Ramos (cell line): ENCODE data around the gene ZNF385B.

Experiments
- in situ Hi-C: fragments of 300-500 bp; cut with MboI; formaldehyde crosslinking; loops from one replicate; pipeline ENCODE4 v1.14.3; 2022; ENCODE audit warnings: low sequenced_read_pairs; ENCODE audit not compliant: unreplicated experiment

The ZNF385B gene

DNA sequence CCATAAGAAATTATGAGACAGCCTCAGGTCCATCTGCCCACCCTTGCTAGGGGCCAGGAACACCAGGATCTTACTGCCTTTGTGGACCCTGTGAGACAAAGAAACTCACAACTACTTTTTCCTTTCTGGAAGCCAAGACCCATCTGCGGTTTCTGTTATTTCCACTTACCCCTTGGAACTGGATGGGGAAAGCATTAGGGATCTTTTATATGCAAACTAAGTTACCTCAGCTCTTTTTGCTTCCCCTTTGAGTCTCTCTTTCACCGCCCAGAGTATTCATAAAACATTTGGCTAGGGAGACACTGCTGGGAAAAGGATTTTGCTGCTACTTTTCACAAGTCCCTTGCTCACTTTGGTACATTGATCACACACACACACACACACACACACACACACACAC, 95.7 kb downstream of the ZNF385B start:
- in situ Hi-C loops = no loop called here

DNA sequence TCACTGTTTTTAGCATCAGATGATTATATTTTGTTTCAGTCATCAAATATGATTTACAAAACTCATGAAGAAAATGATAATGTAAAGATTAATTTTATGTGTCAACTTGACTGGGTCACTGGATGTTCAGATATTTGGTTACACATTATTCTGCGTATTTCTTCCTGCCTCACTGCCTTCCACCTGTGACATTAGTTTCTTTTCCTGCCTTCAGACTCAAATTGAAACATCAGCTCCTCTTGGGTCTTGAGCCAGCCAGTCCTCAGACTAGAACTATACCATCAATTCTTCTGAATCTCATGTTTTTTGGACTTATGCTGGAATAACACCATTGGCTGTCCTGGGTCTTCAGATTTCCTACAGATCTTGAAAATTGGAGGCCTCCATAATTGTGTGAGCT, 96.7 kb downstream of the ZNF385B start:
- in situ Hi-C loops = no loop called here

DNA sequence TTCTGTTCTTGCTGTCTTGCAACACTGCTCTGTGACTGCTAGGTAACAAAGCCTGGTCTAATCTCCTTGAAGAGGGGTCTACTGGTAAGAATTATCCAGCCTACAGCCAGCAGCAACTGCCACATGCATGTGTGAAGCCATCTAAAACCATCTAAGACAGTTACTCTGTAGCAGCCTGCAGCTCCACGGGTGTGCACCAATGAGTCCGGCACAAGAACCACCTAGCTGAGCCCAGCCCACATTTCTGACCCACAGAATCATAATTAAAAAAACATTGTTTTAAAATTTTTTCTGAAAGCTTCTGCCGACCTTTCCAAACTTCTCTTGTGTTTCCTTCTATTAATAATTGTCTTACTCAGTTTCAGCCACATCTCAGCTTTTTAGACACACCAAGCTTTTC, 102.8 kb downstream of the ZNF385B start:
- in situ Hi-C loops = no loop called here

DNA sequence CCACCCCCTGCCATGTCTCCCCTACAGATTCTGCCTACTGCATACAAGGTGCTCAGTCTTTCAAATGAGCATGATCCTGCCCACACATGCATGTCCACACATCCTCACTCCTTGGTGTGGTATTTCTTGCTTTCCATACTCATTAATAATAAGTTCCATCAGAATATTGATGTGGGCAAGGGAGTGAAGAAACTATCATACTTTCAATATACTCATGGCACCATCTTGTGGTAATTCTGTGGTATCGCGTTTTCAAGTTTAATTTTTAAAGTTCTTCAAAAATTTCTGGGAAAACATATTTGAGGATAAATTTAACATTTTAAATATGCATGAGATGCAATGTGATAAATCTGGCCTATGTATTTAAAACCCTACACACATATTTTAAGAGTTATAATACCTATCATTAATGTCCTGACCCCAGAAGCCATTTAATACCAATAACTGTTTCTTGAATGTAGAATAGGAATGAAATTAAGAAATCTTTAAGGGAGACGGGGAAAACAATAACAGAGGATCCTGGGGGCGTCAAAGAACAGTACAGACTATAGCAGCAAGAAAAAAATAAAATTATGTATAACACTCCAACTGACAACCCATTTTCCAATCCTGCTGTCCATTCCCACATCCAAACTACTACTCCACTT, 110.1 kb downstream of the ZNF385B start:
- in situ Hi-C loops = no loop called here

DNA sequence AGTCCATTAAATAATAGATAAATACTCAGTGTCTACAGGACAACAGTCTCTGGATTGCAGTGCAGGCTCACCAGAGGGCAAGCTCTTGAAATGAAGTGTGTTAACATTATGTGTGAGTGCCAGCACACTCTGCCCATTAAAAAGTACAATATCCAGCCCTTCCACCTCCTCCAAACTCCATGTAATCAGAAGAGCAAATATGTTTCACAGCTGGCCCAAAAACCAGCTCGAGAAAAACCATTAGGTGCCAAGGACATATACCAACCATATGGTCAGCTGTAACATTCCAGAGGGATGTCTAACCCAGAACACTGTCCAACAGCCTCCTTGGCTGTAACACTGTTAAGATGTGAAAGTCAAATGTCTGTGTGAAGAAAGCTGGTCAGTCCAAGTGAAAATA, 112.2 kb downstream of the ZNF385B start:
- in situ Hi-C loops = no loop called here

DNA sequence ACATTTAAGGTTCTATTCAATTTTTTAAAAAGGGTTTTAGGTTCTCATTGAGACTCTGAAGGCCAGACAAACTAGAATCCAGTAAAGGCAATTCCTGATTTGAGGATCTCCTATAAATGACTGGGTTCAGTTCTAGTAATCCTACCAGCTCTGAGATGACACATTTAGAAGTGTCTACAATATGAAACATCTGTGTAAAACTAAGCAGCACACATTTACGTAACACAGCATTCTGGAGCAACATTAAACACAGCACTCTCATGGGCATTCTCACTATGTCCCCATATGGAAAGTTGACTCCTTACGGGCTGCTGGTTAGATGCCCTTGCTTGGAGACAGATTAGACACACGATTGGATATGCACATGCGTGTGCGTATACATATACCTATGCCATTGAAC, 114.4 kb downstream of the ZNF385B start:
- in situ Hi-C loops = no loop called here

DNA sequence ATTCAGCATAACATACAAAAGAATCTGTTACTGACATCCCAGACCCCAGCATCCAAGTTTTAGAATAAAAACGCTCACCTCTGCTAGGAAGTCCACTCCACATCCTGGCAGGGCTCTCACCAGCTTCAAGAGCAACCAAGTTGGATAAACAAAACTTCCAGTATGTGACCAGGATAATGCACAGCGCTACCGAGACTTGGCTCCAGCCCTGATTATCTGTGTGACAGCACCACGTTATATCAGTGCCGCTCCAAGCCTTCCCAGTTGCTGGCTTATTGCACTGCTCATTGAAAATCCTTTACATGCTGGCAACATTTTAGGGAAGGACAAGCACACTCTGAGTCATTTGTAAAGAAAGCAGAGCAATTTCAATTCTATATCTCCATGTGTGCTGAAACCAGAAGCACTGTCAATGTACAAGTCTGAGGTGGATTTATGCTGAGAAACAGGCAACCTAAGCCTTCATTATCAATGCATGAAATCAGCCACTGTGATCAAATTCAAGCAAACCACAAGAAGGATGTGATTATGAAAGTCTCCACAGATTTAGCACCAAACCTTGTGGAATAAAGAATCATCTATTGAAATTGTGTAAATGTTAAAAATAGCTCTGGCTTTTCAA, 115.7 kb downstream of the ZNF385B start:
- in situ Hi-C loops = no loop called here

DNA sequence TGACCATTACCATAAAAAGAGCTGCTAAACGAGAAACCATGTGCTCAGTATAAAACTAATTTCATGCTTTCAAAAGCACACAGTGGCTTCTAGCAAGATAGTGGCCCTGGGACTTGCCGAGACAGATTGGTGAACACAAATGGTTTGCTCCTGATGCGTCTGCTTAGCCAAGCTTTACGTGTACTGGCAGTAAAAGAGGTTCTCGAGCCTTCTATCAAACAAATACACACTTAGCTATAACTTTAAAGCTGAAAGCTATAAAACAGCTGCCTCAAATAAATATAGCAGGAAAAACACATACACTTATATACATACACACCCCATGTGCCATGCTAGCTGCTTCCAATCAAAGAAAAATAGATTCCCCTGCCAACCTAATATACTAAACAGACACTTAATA, 117.0 kb downstream of the ZNF385B start:
- in situ Hi-C loops = no loop called here

DNA sequence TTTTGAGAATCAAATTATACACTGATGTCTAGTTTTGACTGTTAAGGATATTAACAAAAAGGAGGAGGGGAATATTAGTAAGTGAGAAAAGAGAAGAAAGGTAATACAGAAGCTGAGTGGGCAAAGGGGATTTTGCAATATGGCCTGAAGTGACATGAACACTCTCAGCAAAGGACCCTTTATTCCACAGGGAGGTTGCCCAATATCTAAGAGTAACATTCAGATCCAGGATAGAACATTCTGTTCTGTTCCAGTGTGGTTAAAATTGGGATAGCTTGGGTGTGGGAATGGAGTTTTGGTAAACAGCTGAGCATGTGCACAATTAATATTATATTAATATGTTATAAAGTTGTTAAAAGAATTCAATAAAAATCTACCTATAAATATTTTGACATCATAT, 120.1 kb downstream of the ZNF385B start:
- in situ Hi-C loops = no loop called here

DNA sequence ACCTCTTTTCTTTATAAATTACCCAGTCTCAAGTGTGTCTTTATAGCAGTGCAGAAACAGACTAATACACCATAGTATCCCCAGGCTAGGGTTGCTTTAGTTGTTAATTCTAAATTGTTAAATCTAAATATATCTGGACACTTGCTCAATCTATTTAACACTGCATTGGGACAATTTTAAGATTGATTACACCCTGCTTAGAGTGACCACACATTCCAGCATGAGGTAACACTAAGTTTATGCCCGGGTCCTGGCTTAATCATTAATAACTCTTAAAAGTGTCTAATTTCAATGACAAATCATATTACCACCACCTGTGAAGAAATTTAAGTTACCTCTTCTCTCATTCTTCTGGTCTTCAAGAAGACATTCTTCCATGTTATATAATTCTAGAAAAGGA, 131.4 kb downstream of the ZNF385B start:
- in situ Hi-C loops = no loop called here

DNA sequence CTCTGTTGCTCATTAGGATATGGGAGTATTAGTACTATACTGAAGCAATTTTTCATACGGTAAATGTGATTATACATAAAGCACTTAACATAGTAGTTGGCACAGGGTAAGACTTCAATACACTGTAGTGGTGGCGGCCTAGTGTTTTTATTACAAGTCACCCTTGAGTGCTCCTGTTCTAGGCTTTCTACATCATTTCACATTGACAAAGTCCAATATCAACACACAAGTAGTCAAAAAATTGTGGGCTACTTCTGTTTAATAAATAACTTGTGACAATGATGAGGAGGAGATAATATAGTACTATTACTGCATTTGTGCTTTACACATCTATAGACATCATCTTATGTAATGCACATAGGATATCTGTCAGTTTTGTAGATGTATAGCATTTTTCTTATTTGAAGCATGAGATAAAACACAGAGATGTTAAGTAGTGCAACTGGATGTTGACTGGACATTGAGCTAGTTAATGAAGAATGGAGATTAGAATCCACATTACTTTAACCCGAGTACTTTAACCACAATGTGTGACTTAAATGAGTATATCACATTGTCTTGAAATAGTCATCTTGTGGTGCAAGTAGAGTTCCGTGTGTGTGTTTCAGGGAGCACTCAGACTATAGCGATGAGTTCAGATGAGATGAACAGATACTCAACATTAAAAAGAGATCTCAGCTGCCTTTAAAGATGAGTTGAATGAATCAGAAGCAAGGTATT, 134.8 kb downstream of the ZNF385B start:
- in situ Hi-C loops = no loop called here

DNA sequence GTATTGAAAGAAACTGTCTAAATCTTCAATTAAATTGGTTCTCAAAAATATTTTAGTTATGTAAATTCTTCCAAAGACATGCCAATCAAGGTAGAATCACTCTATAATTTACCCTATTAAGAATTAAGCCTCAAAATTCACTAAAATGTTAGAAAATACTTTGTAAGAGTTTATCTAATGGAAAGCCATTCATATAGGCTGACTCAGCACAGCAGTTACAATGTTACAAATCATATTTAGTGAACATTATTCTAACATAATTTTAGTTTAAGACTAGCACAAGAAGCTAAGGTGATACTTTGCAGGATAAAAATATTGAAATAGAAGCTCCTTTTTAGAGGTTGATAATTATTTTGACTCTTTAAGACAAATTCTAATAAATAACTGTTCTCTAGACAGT, 137.0 kb downstream of the ZNF385B start:
- in situ Hi-C loops = no loop called here

DNA sequence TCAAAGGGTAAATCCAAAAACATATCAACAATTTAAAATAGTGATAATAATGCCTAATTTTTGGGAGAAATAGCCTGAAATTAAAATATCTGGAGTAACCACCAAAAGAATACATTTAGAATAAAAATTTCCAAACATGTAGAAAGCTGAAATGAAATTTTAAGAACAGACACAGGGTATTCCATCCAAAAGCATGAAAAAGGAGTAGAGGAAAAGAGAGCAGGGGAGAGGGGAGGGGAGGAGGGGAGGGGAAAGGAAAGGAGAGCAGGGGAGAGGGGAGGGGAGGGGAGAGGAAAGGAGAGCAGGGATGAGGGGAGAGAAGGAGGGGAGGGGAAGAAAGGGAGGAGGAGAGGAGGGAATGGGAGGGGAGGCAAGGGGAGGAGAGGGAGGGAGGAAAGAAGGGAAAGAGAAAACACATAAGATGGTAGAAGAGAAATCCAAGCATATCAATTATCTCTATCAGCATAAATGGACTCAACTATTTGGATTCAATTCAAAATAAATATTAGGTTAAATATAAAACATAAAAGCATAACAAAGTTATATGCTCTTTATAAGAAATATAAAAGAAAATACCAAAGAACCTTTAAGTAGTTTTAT, 141.1 kb downstream of the ZNF385B start:
- in situ Hi-C loops = no loop called here

DNA sequence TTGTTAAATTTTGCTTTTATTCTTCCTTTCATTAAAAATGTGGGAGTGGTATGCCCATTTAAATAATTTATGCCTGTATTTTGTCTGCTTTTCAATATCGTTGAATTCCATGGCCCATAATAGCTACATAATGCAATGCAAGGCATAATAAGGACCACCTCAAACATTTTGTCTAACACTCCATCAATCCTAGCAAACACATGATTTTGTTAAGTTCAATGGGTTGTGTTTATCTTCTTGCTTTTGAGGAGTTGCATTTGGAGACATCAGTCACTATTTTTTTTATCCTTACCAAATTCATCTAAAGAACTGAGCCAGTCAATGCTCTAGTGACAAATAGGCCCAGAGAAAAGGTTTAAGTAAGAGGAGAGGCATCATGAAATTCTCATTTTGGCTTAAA, 145.5 kb downstream of the ZNF385B start:
- in situ Hi-C loops = no loop called here

DNA sequence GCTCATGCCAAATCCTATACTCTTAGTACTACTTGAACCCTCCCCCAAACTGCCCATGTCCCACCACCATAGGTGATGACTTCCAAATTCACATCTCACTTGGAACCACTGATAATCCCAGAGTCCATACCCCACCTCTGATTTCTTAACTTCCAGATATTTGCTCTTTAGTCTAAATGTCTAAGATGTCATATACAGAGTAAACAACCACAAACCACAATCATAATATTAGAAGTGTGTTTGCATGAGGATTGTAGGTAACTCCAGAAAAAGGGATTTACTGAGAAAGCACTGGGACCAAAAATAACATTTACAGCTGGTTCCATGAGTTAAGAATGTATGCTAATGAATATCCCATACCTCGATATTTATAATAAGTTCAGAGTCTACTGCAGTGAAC, 146.2 kb downstream of the ZNF385B start:
- in situ Hi-C loops = no loop called here

DNA sequence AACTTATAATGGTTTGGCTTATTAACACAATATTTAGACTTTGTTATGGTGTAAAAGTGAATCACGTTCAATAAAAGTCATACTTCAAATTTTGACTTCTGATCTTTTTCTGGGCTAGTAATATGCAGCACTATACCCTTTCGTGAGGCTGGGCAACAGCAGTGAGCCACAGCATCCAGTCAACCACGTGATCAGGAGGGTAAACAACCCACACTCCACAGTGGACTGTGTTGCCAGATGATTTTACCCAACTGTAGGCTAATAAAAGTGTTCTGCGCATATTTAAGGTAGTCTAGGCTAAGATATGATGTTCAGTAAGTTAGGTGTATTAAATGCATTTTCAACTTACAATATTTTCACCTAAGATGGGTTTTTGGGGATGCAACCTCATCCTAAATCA, 148.6 kb downstream of the ZNF385B start:
- in situ Hi-C loops = no loop called here

DNA sequence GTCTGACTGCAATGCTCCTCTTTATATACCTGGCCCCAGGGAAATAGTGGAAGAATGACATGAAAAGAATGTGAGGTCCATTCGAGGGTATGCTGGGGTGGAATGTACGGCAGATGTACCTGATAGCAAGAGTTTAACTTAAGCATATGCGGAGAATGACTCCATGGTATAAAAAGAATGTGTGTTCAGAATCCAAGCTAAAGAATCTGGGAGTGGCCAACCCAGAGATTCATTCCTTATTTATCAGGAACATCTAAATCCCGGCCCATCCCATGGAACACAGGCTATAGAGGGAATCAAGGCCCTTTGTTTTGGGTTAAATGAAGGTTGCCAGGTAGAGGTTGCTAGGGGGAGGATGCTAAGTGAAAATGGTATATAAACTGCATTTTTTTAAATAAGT, 150.0 kb downstream of the ZNF385B start:
- in situ Hi-C loops = no loop called here

DNA sequence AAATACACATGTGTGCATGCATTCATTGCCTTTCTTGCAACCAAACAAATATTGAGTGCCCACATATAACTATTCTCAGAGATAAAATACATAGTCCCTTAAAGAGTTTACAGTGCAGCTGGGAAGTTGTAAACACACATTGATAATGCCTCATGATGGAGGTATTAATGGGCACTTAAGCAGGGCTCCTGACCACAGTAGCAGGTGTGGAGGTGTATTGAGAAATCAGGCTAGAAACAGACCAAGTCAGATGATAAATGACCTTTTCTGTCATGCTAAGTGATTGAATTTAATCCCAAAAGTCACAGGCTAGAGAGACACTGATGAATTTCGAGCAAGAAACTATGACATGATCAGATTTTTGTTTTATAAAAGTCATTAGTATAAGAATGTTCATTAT, 157.7 kb downstream of the ZNF385B start:
- in situ Hi-C loops = no loop called here

DNA sequence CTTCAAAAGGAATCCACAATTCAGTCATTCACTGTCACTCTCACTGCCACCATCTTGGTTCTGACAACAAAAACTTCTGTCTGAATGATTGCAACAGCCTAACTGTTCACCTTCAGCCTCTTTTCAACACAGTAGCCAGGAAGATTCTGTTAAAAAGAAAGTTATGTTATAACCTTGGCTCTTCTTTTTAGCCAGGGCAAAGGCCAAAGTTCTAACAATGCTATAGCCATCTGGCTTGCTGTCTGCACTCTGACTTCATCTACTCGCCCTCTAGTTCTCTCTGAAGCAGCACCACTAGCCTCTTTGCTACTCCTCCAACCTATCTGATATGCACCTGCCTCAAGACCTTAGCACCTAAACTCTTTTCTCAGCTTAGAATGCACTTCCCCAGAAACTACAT, 158.5 kb downstream of the ZNF385B start:
- in situ Hi-C loops = no loop called here

DNA sequence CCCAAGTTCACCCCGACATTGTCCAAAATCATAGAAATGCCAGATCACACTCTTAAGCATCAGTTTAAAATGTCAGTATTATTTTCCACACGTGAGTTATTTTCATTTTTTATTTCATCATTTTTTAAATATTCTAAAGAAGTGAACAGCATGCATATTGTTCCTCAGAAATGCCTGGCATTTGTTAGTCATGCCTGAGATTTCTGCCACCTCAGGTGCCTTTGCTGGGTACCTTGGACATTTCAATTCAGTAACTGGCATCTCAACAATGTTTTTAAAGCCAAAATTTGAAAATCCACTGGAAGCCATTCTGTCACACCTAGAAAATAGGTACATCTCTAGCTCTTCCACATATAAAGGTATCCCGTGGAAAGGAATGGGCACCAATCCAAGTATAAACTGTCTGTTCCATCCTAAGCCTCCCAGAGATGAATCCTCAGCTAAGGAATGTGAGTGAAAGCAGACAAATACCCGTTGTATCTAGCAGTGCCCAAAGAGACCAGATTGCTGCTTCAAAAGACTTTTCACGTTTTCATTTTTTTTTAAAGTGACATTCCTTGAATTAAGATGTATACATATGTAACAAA, 159.8 kb downstream of the ZNF385B start:
- in situ Hi-C loops = no loop called here

DNA sequence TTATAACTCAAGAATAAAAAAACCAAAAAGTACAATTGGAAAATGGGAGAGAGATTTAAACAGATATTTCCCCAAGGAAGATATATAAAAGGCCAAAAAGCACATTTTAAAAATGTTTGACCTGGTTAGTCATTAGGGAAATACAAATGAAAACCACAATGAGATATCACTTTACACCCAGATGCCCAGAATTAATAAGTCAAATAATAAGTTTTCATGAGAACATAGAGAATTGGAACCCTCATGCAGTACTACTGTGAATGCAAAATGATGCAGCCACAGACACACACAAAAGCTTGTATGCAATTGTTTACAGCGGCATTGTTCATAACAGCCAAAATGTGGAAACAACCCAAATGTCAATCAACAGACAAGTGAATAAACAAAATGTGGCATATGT, 165.9 kb downstream of the ZNF385B start:
- in situ Hi-C loops = no loop called here
